Neural cell (in vitro differentiated cells): ENCODE results near the gene ATF6. TPM values are rescaled to one million over a fixed set of nuclear protein-coding genes. Genes with fewer than 3 reads are reported as not detected.
"Not testable (repeated sequence)": the region's sequence is repeated elsewhere in the genome, so short reads cannot be mapped to it uniquely, and the experiment has no call there.

ENCODE experiments used
- H2AFZ ChIP-seq: fragments of 200-600, 300-800 bp; sonication (generic), shearing (Covaris generic); 2 replicates; pipeline ENCODE4 v1.6.0; 2014; ENCODE audit warnings: low read depth, mild to moderate bottlenecking, antibody characterized with exemption, low read length, moderate library complexity
- H3F3A ChIP-seq: fragments of 200-600 bp; shearing (Covaris generic); 2 replicates; pipeline ENCODE4 v1.6.1; 2016; ENCODE audit warnings: mild to moderate bottlenecking, moderate library complexity, mixed read lengths, antibody characterized with exemption, low read length; ENCODE audit not compliant: insufficient read depth, poor library complexity, severe bottlenecking
- H3K27ac ChIP-seq: fragments of 200-600, 300-800 bp; sonication (generic), shearing (Covaris generic); 2 replicates; pipeline ENCODE4 v1.5.1; 2014; ENCODE audit warnings: mild to moderate bottlenecking, low read length, moderate library complexity
- H3K27me3 ChIP-seq: fragments of 300-800, 200-600 bp; sonication (generic), shearing (Covaris generic); 2 replicates; pipeline ENCODE4 v1.6.0; 2014; ENCODE audit warnings: mild to moderate bottlenecking, low read depth, low read length, moderate library complexity; ENCODE audit not compliant: insufficient read depth
- H3K36me3 ChIP-seq: fragments of 300-800, 200-600 bp; sonication (generic), shearing (Covaris generic); 2 replicates; pipeline ENCODE4 v1.5.1; 2014; ENCODE audit warnings: mild to moderate bottlenecking, antibody characterized with exemption, low read length, moderate library complexity; ENCODE audit not compliant: insufficient read depth
- H3K4me2 ChIP-seq: fragments of 300-800, 200-600 bp; sonication (generic), shearing (Covaris generic); 2 replicates; pipeline ENCODE4 v1.6.0; 2014; ENCODE audit warnings: mild to moderate bottlenecking, low read length
- H3K4me3 ChIP-seq: fragments of 300-800, 200-600 bp; sonication (generic), shearing (Covaris generic); 2 replicates; pipeline ENCODE4 v1.5.1; 2014; ENCODE audit warnings: mild to moderate bottlenecking, low read length, moderate library complexity
- H3K79me2 ChIP-seq: fragments of 200-600 bp; shearing (Covaris generic); replicated peaks from 2 replicates; pipeline ENCODE4 v1.6.0; 2014; ENCODE audit warnings: mild to moderate bottlenecking, low read length, moderate library complexity; ENCODE audit not compliant: insufficient read depth
- H3K9ac ChIP-seq: fragments of 300-800, 200-600 bp; sonication (generic), shearing (Covaris generic); 2 replicates; pipeline ENCODE4 v1.6.1; 2016; ENCODE audit warnings: mild to moderate bottlenecking, low read length, mixed read lengths
- H3K9me2 ChIP-seq: fragments of 200-600 bp; shearing (Covaris generic); 2 replicates; pipeline ENCODE4 v1.6.1; 2016; ENCODE audit warnings: mild to moderate bottlenecking, low read length, mixed read lengths; ENCODE audit not compliant: insufficient read depth
- H3K9me3 ChIP-seq: fragments of 200-600, 300-800 bp; sonication (generic), shearing (Covaris generic); 2 replicates; pipeline ENCODE4 v1.6.1; 2016; ENCODE audit warnings: mild to moderate bottlenecking, mixed run types, low read length, moderate library complexity, mixed read lengths
- H4K20me1 ChIP-seq: fragments of 200-600 bp; shearing (Covaris generic); 2 replicates; pipeline ENCODE4 v1.6.1; 2016; ENCODE audit warnings: mild to moderate bottlenecking, mixed run types; ENCODE audit not compliant: insufficient read depth
- CTCF ChIP-seq: fragments of 450-650 bp; IDR thresholded peaks from 2 replicates; pipeline ENCODE4 v1.5.1; 2014; ENCODE audit warnings: antibody characterized with exemption, mild to moderate bottlenecking, moderate library complexity; ENCODE audit not compliant: poor library complexity, severe bottlenecking
- EP300 ChIP-seq: fragments of 450-650 bp; conservative IDR thresholded peaks from 2 replicates; pipeline ENCODE4 v1.6.1; 2014; ENCODE audit warnings: antibody characterized with exemption, mild to moderate bottlenecking, moderate library complexity; ENCODE audit not compliant: poor library complexity, severe bottlenecking
- EZH2 ChIP-seq: fragments of 200-600, 300-800 bp; shearing (Covaris generic), sonication (generic); IDR thresholded peaks from 2 replicates; pipeline ENCODE4 v1.6.1; 2014; ENCODE audit warnings: antibody characterized with exemption, low read length, borderline replicate concordance, mild to moderate bottlenecking; ENCODE audit not compliant: insufficient read depth, poor library complexity, severe bottlenecking
- MXI1 ChIP-seq: fragments of 450-650 bp; conservative IDR thresholded peaks from 2 replicates; pipeline ENCODE4 v1.6.1; 2014; ENCODE audit warnings: antibody characterized with exemption, mild to moderate bottlenecking; ENCODE audit not compliant: poor library complexity, severe bottlenecking
- POLR2AphosphoS5 ChIP-seq: IDR thresholded peaks from 2 replicates; pipeline ENCODE4 v1.6.1; 2012
- RAD21 ChIP-seq: fragments of 450-650 bp; conservative IDR thresholded peaks from 2 replicates; pipeline ENCODE4 v1.6.1; 2014; ENCODE audit warnings: antibody characterized with exemption, mild to moderate bottlenecking, moderate library complexity
- REST ChIP-seq: IDR thresholded peaks from 2 replicates; pipeline ENCODE4 v1.6.1; 2012; ENCODE audit warnings: borderline replicate concordance
- SMC3 ChIP-seq: fragments of 450-650 bp; conservative IDR thresholded peaks from 2 replicates; pipeline ENCODE4 v1.6.1; 2014; ENCODE audit warnings: antibody characterized with exemption, mild to moderate bottlenecking, moderate library complexity; ENCODE audit not compliant: poor library complexity
- TAF1 ChIP-seq: IDR thresholded peaks from 2 replicates; pipeline ENCODE4 v1.6.1; 2012; ENCODE audit warnings: low read depth
- polyA plus RNA-seq: library from polyadenylated mRNA; depleted of rRNA; stranded (reverse); fragments of >200 nt; gene quantifications from 2 replicates; pipeline ENCODE4 v1.2.3, GENCODE V29; 2014

ATF6 gene
- polyA plus RNA-seq, 1 donor from 2014 or later, result 16.6 TPM

DNA sequence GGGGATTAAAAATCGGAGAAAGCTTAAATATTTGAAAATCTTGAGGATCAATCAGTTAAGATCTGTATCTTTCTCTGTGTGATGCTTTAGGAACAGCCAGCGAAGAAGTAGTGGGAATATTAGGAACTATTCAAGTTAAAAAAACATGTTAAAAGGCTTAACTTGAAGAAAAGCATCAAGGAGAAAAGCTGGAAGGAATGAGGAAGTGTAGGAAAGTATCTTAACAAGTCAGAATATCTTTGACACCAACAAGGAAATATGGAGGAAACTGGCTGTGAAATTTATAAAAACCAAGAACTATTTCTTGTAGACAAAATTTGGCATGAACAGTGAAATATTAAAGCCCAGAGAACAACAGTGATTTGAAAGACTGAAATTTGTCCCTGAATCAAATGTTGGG is 60.4 kb downstream of the ATF6 start:
- Histone ChIP-seq H3K4me2 (no peak overlapping the region), H3K36me3 (no peaks in the 10 kb centered on the region), H3F3A (no peaks in the 10 kb centered on the region), H3K9ac (no peak overlapping the region), H4K20me1 (no peaks in the 10 kb centered on the region), H2AFZ (no peak overlapping the region), H3K27ac (no peak overlapping the region), H3K79me2 (no peaks in the 10 kb centered on the region), H3K9me3 (no peaks in the 10 kb centered on the region), H3K9me2 (no peaks in the 10 kb centered on the region), H3K4me3 (no peak overlapping the region), H3K27me3 (no peaks in the 10 kb centered on the region)
- no peak for TF ChIP-seq EZH2
- TF ChIP-seq TAF1, result no peak
- TF ChIP-seq REST, result no peak
- TF ChIP-seq SMC3, result no peak
- no peak for TF ChIP-seq RAD21
- no peak for TF ChIP-seq MXI1
- TF ChIP-seq CTCF, result no peak
- TF ChIP-seq EP300, result no peak
- no peak for TF ChIP-seq POLR2AphosphoS5

DNA sequence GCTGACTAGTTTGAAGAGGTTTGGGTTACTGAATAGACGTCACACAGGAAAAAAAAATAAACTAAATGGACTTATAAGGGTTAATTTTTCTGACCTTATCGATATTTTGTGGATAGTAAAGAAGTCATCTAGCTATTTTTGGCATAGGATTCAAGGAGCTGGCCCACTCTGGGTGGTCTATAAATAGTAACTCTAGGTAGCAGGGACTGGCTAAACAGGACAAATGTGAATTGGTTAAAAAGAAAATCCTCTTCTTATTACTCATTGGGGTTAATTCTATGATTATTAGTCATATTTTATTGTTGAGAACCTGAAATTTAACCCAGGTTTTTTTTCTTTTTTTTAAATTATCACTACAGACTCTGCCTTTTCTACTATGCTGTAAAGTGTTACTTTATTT is 61.7 kb downstream of the ATF6 start:
- Histone ChIP-seq H4K20me1 (no peaks in the 10 kb centered on the region), H2AFZ (no peak overlapping the region), H3K27me3 (no peaks in the 10 kb centered on the region), H3K27ac (no peak overlapping the region), H3K4me2 (no peak overlapping the region), H3K79me2 (no peaks in the 10 kb centered on the region), H3K9ac (no peak overlapping the region), H3K36me3 (no peaks in the 10 kb centered on the region), H3F3A (no peaks in the 10 kb centered on the region), H3K9me3 (no peaks in the 10 kb centered on the region), H3K4me3 (no peak overlapping the region), H3K9me2 (no peaks in the 10 kb centered on the region)
- TF ChIP-seq RAD21, result no peak
- no peak for TF ChIP-seq POLR2AphosphoS5
- no peak for TF ChIP-seq REST
- TF ChIP-seq EZH2, result no peak
- no peak for TF ChIP-seq SMC3
- TF ChIP-seq MXI1, result no peak
- TF ChIP-seq EP300, result no peak
- TF ChIP-seq CTCF, result no peak
- TF ChIP-seq TAF1, result no peak

GRCh38 chr1:161832299-161832907 is 66.3 kb downstream of the ATF6 start:
- not testable (repeated sequence) for H3K4me2 ChIP-seq, H3K36me3 ChIP-seq, H3K27me3 ChIP-seq, H3K27ac ChIP-seq, H3K9ac ChIP-seq, H3K4me3 ChIP-seq, H4K20me1 ChIP-seq, H3K9me2 ChIP-seq, H3K9me3 ChIP-seq, H2AFZ ChIP-seq, H3F3A ChIP-seq, H3K79me2 ChIP-seq
